Measurements from ENCODE around the gene AGAP6.
"Not testable (repeated sequence)": the region's sequence is repeated elsewhere in the genome, so short reads cannot be mapped to it uniquely, and the experiment has no call there.

The AGAP6 gene

GRCh38 chr10:50020451-50021024, 32.3 kb downstream of the AGAP6 start:
- in situ Hi-C loops (cut with MboI; ENCODE audit: low pct_unique_long_range_greater_than_20kb, low sequenced_read_pairs); DNase-seq: not testable (repeated sequence)

GRCh38 chr10:50021646-50022045, 33.4 kb downstream of the AGAP6 start:
- DNase-seq: no peak
- in situ Hi-C loops (cut with MboI; ENCODE audit: low pct_unique_long_range_greater_than_20kb, low sequenced_read_pairs): no loop called here

GRCh38 chr10:50024716-50025383, 36.6 kb downstream of the AGAP6 start:
- DNase-seq; in situ Hi-C loops (cut with MboI; ENCODE audit: low pct_unique_long_range_greater_than_20kb, low sequenced_read_pairs): not testable (repeated sequence)

- no peak for DNase-seq
- in situ Hi-C loops (cut with MboI; ENCODE audit: low pct_unique_long_range_greater_than_20kb, low sequenced_read_pairs): no loop called here
Observed at GRCh38 chr10:50025627-50026026, 37.4 kb downstream of the AGAP6 start.

GRCh38 chr10:50027195-50027594, 39.0 kb downstream of the AGAP6 start:
- DNase-seq: no peak
- in situ Hi-C loops (cut with MboI; ENCODE audit: low pct_unique_long_range_greater_than_20kb, low sequenced_read_pairs): no loop called here

GRCh38 chr10:50033481-50033880, 45.3 kb downstream of the AGAP6 start:
- DNase-seq: no peak
- in situ Hi-C loops (cut with MboI; ENCODE audit: low pct_unique_long_range_greater_than_20kb, low sequenced_read_pairs): no loop called here

- in situ Hi-C loops (cut with MboI; ENCODE audit: low pct_unique_long_range_greater_than_20kb, low sequenced_read_pairs): not testable (repeated sequence)
- peak; percentile 4 for DNase-seq
Observed at GRCh38 chr10:50035337-50035736, 47.1 kb downstream of the AGAP6 start.

- in situ Hi-C loops (cut with MboI; ENCODE audit: low pct_unique_long_range_greater_than_20kb, low sequenced_read_pairs): no loop called here
- no peak for DNase-seq
Observed at GRCh38 chr10:50044941-50045664, 56.9 kb downstream of the AGAP6 start.

- DNase-seq; in situ Hi-C loops (cut with MboI; ENCODE audit: low pct_unique_long_range_greater_than_20kb, low sequenced_read_pairs): not testable (repeated sequence)
Observed at GRCh38 chr10:50046457-50046856, 58.3 kb downstream of the AGAP6 start.

GRCh38 chr10:50047594-50047993, 59.4 kb downstream of the AGAP6 start:
- in situ Hi-C loops (cut with MboI; ENCODE audit: low pct_unique_long_range_greater_than_20kb, low sequenced_read_pairs); DNase-seq: not testable (repeated sequence)

GRCh38 chr10:50051995-50052660, 63.9 kb downstream of the AGAP6 start:
- in situ Hi-C loops (cut with MboI; ENCODE audit: low pct_unique_long_range_greater_than_20kb, low sequenced_read_pairs); DNase-seq: not testable (repeated sequence)

- in situ Hi-C loops (cut with MboI; ENCODE audit: low pct_unique_long_range_greater_than_20kb, low sequenced_read_pairs); DNase-seq: not testable (repeated sequence)
Observed at GRCh38 chr10:50052778-50053376, 64.7 kb downstream of the AGAP6 start.

- DNase-seq; in situ Hi-C loops (cut with MboI; ENCODE audit: low pct_unique_long_range_greater_than_20kb, low sequenced_read_pairs): not testable (repeated sequence)
Observed at GRCh38 chr10:50055494-50056292, 67.5 kb downstream of the AGAP6 start.

- in situ Hi-C loops (cut with MboI; ENCODE audit: low pct_unique_long_range_greater_than_20kb, low sequenced_read_pairs); DNase-seq: not testable (repeated sequence)
Observed at GRCh38 chr10:50056654-50057053, 68.4 kb downstream of the AGAP6 start.

- DNase-seq; in situ Hi-C loops (cut with MboI; ENCODE audit: low pct_unique_long_range_greater_than_20kb, low sequenced_read_pairs): not testable (repeated sequence)
Observed at GRCh38 chr10:50058727-50059126, 70.5 kb downstream of the AGAP6 start.

- DNase-seq; in situ Hi-C loops (cut with MboI; ENCODE audit: low pct_unique_long_range_greater_than_20kb, low sequenced_read_pairs): not testable (repeated sequence)
Observed at GRCh38 chr10:50059946-50060345, 71.7 kb downstream of the AGAP6 start.

All from KBM-7 (cell line).